ENCODE results near the gene SDK1. TPM values are rescaled to one million over a fixed set of nuclear protein-coding genes. Genes with fewer than 3 reads are reported as not detected.
A peak's percentile ranks its signal among the peaks of the same experiment; 100 is the strongest.
"Not testable (repeated sequence)": the region's sequence is repeated elsewhere in the genome, so short reads cannot be mapped to it uniquely, and the experiment has no call there.

Gene SDK1
- total RNA-seq, 1 donor from 2014 or later: 1.1 TPM

GRCh38 chr7:3578399-3578798 is 277.3 kb downstream of the SDK1 start:
- DNase-seq (ENCODE audit: low read depth, low spot score): no peak

- DNase-seq (ENCODE audit: low read depth, low spot score): no peak
Measured at GRCh38 chr7:3579638-3580219, 278.7 kb downstream of the SDK1 start.

GRCh38 chr7:3582145-3582544 is 281.1 kb downstream of the SDK1 start:
- not testable (repeated sequence) for DNase-seq (ENCODE audit: low read depth, low spot score)

- DNase-seq (ENCODE audit: low read depth, low spot score): no peak
Measured at GRCh38 chr7:3585826-3586225, 284.8 kb downstream of the SDK1 start.

- no peak for DNase-seq (ENCODE audit: low read depth, low spot score)
Measured at GRCh38 chr7:3588341-3588740, 287.3 kb downstream of the SDK1 start.

- DNase-seq (ENCODE audit: low read depth, low spot score): no peak
Measured at GRCh38 chr7:3589752-3590151, 288.7 kb downstream of the SDK1 start.

- no peak for DNase-seq (ENCODE audit: low read depth, low spot score)
Measured at GRCh38 chr7:3591219-3591618, 290.2 kb downstream of the SDK1 start.

GRCh38 chr7:3591944-3592343 is 290.9 kb downstream of the SDK1 start:
- no peak for DNase-seq (ENCODE audit: low read depth, low spot score)

GRCh38 chr7:3592401-3593134 is 291.5 kb downstream of the SDK1 start:
- DNase-seq (ENCODE audit: low read depth, low spot score): no peak

- DNase-seq (ENCODE audit: low read depth, low spot score): no peak
Measured at GRCh38 chr7:3594901-3595300, 293.8 kb downstream of the SDK1 start.

GRCh38 chr7:3598854-3599253 is 297.8 kb downstream of the SDK1 start:
- no peak for DNase-seq (ENCODE audit: low read depth, low spot score)

GRCh38 chr7:3605222-3605621 is 304.2 kb downstream of the SDK1 start:
- DNase-seq (ENCODE audit: low read depth, low spot score): peak; percentile 26

GRCh38 chr7:3606436-3606835 is 305.4 kb downstream of the SDK1 start:
- peak; percentile 15 for DNase-seq (ENCODE audit: low read depth, low spot score)

- no peak for DNase-seq (ENCODE audit: low read depth, low spot score)
Measured at GRCh38 chr7:3607847-3608246, 306.8 kb downstream of the SDK1 start.

- DNase-seq (ENCODE audit: low read depth, low spot score): no peak
Measured at GRCh38 chr7:3616306-3616705, 315.3 kb downstream of the SDK1 start.

GRCh38 chr7:3630081-3630480 is 329.0 kb downstream of the SDK1 start:
- no peak for DNase-seq (ENCODE audit: low read depth, low spot score)

GRCh38 chr7:3634396-3634795 is 333.3 kb downstream of the SDK1 start:
- no peak for DNase-seq (ENCODE audit: low read depth, low spot score)

- no peak for DNase-seq (ENCODE audit: low read depth, low spot score)
Measured at GRCh38 chr7:3636131-3636860, 335.2 kb downstream of the SDK1 start.

GRCh38 chr7:3639253-3639652 is 338.2 kb downstream of the SDK1 start:
- DNase-seq (ENCODE audit: low read depth, low spot score): no peak

GRCh38 chr7:3641582-3641981 is 340.5 kb downstream of the SDK1 start:
- no peak for DNase-seq (ENCODE audit: low read depth, low spot score)

- DNase-seq (ENCODE audit: low read depth, low spot score): no peak
Measured at GRCh38 chr7:3643091-3643490, 342.0 kb downstream of the SDK1 start.

GRCh38 chr7:3648276-3648675 is 347.2 kb downstream of the SDK1 start:
- DNase-seq (ENCODE audit: low read depth, low spot score): no peak

- DNase-seq (ENCODE audit: low read depth, low spot score): no peak
Measured at GRCh38 chr7:3649250-3649649, 348.2 kb downstream of the SDK1 start.
